Activated naive CD4-positive, alpha-beta T cell treated with anti-CD3 and anti-CD28 coated beads, Interleukin-2, amount 50 U/mL, for 16 hours (primary cell): Measurements from ENCODE around the gene EXOC3.

Source experiments
- DNase-seq: peaks from one replicate; pipeline ENCODE4 v3.0.0-alpha.2; 2020

The EXOC3 gene

GRCh38 chr5:427415-428087 lies 15.4 kb upstream of the EXOC3 start:
- DNase-seq: no peak

- no peak for DNase-seq
These were observed 14.8 kb upstream of the EXOC3 start for GRCh38 chr5:428219-428618.

GRCh38 chr5:428754-429452 lies 14.1 kb upstream of the EXOC3 start:
- DNase-seq: no peak

- peak; percentile 7 for DNase-seq
These were observed 13.4 kb upstream of the EXOC3 start for GRCh38 chr5:429453-430188.

- peak; percentile 5 for DNase-seq
These were observed 12.6 kb upstream of the EXOC3 start for GRCh38 chr5:430214-430925.

- DNase-seq: peak; percentile 66
These were observed 11.8 kb upstream of the EXOC3 start for GRCh38 chr5:431001-431710.

GRCh38 chr5:431711-432050 lies 11.3 kb upstream of the EXOC3 start:
- DNase-seq: no peak

GRCh38 chr5:432201-432927 lies 10.6 kb upstream of the EXOC3 start:
- no peak for DNase-seq

- DNase-seq: peak; percentile 5
These were observed 9.8 kb upstream of the EXOC3 start for GRCh38 chr5:432928-433791.

- no peak for DNase-seq
These were observed 9.1 kb upstream of the EXOC3 start for GRCh38 chr5:433836-434235.

GRCh38 chr5:434443-435146 lies 8.4 kb upstream of the EXOC3 start:
- no peak for DNase-seq

- no peak for DNase-seq
These were observed 7.7 kb upstream of the EXOC3 start for GRCh38 chr5:435156-435790.

- peak; percentile 14 for DNase-seq
These were observed 6.9 kb upstream of the EXOC3 start for GRCh38 chr5:435961-436640.

GRCh38 chr5:436641-436975 lies 6.4 kb upstream of the EXOC3 start:
- DNase-seq: no peak

- DNase-seq: no peak
These were observed 5.7 kb upstream of the EXOC3 start for GRCh38 chr5:437281-437771.

- DNase-seq: no peak
These were observed 4.4 kb upstream of the EXOC3 start for GRCh38 chr5:438481-438981.

- DNase-seq: no peak
These were observed 3.8 kb upstream of the EXOC3 start for GRCh38 chr5:439181-439580.

GRCh38 chr5:439636-440035 lies 3.3 kb upstream of the EXOC3 start:
- DNase-seq: no peak
